Parathyroid adenoma (tissue), 2 donors: ENCODE measurements around the gene DEPDC4.

ENCODE experiments used
- H2AFZ ChIP-seq: fragments of 300-600 bp; sonication (generic); one replicate; pipeline ENCODE4 v1.7.0; 2017; ENCODE audit warnings: antibody characterized with exemption, mild to moderate bottlenecking
- H3K27ac ChIP-seq: fragments of 300-600 bp; sonication (generic); one replicate; pipeline ENCODE4 v1.7.0; 2017
- H3K27me3 ChIP-seq: fragments of 300-600 bp; sonication (generic); one replicate; pipeline ENCODE4 v1.7.0; 2017; ENCODE audit warnings: low read length; ENCODE audit not compliant: control insufficient read depth, insufficient read depth
- H3K36me3 ChIP-seq: fragments of 300-600 bp; sonication (generic); one replicate; pipeline ENCODE4 v1.7.0; 2017; ENCODE audit warnings: low read length; ENCODE audit not compliant: control insufficient read depth, insufficient read depth
- H3K4me1 ChIP-seq: fragments of 300-600 bp; sonication (generic); one replicate; pipeline ENCODE4 v1.7.0; 2017; ENCODE audit warnings: control low read depth
- H3K4me2 ChIP-seq: fragments of 300-600 bp; sonication (generic); one replicate; pipeline ENCODE4 v1.7.0; 2017; ENCODE audit warnings: low read length
- H3K4me3 ChIP-seq: fragments of 300-600 bp; sonication (generic); one replicate; pipeline ENCODE4 v1.7.0; 2017; ENCODE audit warnings: low read depth, low read length
- H3K79me2 ChIP-seq: fragments of 300-600 bp; sonication (generic); one replicate; pipeline ENCODE4 v1.7.0; 2017; ENCODE audit warnings: control low read depth
- H3K9ac ChIP-seq: fragments of 300-600 bp; sonication (generic); one replicate; pipeline ENCODE4 v1.7.0; 2017; ENCODE audit warnings: mild to moderate bottlenecking
- H3K9me3 ChIP-seq: fragments of 300-600 bp; sonication (generic); one replicate; pipeline ENCODE4 v1.7.0; 2017; ENCODE audit warnings: low read length; ENCODE audit not compliant: control insufficient read depth
- TF ChIP-seq, protein P1 (sequence below): fragments of 300-600 bp; sonication (generic); IDR thresholded peaks from one replicate; pipeline ENCODE4 v1.7.0; 2017; ENCODE audit warnings: antibody characterized with exemption, mild to moderate bottlenecking
- donor health status: primary hyperparathyroidism.

Gene DEPDC4

DNA sequence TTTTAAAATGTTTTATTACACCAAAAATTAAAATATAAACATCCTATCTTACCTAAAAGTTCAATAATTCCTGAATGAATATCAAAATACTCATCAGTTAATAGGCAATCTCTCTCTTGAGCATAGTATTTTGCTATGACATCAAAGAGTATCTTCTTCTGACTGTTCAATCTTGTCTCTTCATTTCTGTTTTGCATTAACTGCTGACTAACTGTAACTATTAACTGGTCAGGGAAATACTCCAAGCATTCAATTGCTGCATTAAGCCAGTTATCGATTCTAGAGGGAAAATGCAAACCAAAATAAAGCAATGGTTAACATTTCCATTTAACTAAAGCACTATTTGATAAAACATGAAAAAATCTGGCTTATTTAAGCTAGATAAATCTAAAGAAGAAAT is 13.4 kb downstream of the DEPDC4 start:
- Histone ChIP-seq H3K4me1 (no peaks in the 10 kb centered on the region), H3K9ac (no peak overlapping the region), H3K79me2 (no peaks in the 10 kb centered on the region), H3K36me3 (no peaks in the 10 kb centered on the region), H3K4me3 (no peak overlapping the region), H3K27me3 (no peaks in the 10 kb centered on the region), H3K27ac (no peak overlapping the region), H3K4me2 (no peak overlapping the region), H2AFZ (no peak overlapping the region), H3K9me3 (no peaks in the 10 kb centered on the region)
- TF ChIP-seq, protein P1, sequence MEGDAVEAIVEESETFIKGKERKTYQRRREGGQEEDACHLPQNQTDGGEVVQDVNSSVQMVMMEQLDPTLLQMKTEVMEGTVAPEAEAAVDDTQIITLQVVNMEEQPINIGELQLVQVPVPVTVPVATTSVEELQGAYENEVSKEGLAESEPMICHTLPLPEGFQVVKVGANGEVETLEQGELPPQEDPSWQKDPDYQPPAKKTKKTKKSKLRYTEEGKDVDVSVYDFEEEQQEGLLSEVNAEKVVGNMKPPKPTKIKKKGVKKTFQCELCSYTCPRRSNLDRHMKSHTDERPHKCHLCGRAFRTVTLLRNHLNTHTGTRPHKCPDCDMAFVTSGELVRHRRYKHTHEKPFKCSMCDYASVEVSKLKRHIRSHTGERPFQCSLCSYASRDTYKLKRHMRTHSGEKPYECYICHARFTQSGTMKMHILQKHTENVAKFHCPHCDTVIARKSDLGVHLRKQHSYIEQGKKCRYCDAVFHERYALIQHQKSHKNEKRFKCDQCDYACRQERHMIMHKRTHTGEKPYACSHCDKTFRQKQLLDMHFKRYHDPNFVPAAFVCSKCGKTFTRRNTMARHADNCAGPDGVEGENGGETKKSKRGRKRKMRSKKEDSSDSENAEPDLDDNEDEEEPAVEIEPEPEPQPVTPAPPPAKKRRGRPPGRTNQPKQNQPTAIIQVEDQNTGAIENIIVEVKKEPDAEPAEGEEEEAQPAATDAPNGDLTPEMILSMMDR, result no peak

DNA sequence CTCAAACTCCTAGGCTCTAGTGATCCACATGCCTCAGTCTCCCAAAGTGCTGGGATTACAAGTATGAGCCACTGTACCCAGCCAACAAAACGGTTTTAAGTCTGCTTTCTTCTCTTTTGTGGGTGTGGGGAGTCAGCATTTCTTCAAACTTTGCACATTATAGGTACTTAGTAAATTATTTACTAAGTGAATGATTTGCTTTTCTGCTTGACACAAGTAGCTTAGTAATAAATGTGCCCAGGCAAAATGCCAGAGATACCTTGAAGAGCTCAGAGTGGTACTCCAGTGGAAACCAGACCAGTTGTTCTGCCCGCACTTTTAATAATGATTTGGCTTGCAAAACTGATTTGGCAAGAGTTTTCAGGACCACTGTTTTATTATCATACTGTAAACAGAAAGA is 15.0 kb downstream of the DEPDC4 start:
- no peak overlapping the region for H3K4me3 ChIP-seq
- H3K27me3 ChIP-seq, result no peaks in the 10 kb centered on the region
- H3K4me1 ChIP-seq, result no peaks in the 10 kb centered on the region
- no peaks in the 10 kb centered on the region for H3K9me3 ChIP-seq
- H3K36me3 ChIP-seq, result no peaks in the 10 kb centered on the region
- TF ChIP-seq, protein P1, result no peak
- no peak overlapping the region for H2AFZ ChIP-seq
- no peak overlapping the region for H3K9ac ChIP-seq
- H3K4me2 ChIP-seq, result no peak overlapping the region
- H3K27ac ChIP-seq, result no peak overlapping the region
- no peaks in the 10 kb centered on the region for H3K79me2 ChIP-seq

DNA sequence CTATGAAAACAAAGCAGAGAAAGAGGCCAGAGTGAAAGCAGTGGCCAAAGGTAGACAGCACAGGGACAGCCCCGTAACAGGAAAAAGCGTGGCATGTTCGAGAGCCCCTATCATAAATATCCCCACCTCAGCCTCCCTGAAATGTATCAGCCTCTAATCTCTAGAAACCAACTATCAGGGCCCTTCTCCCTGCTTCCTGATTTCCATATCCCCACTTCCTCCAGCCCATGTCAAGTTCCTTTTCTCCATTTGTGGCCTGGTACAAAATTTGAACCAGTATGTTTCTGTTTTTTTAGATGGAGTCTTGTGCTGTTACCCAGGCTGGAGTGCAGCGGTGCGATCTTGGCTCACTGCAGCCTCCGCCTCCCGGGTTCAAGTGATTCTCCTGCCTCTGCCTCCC is 16.9 kb downstream of the DEPDC4 start:
- Histone ChIP-seq H3K79me2 (no peaks in the 10 kb centered on the region), H3K27ac (no peak overlapping the region), H3K9me3 (no peaks in the 10 kb centered on the region), H3K4me2 (no peak overlapping the region), H3K9ac (no peak overlapping the region), H3K27me3 (no peaks in the 10 kb centered on the region), H3K4me1 (no peaks in the 10 kb centered on the region), H2AFZ (no peak overlapping the region), H3K4me3 (no peak overlapping the region), H3K36me3 (no peaks in the 10 kb centered on the region)
- TF ChIP-seq, protein P1, result no peak

DNA sequence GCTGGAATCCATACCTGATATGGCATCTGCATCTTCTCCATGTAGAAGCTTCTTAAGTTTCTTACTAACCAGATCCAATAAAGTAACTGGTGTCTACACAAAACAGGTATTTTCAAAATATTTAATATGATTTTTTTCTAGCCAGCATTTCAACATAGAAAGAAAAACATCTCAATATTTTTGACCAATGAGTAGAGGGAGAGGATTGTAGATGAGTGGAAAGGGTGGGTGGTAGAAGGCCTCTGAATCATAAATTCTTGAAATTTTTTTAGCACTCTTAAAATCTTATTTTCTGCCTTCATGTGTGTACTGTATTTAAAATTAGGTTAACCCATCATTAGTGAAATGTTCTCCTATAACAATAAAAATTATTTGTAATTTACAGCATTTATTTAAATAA is 18.0 kb downstream of the DEPDC4 start:
- no peaks in the 10 kb centered on the region for H3K9me3 ChIP-seq
- no peaks in the 10 kb centered on the region for H3K4me1 ChIP-seq
- no peaks in the 10 kb centered on the region for H3K79me2 ChIP-seq
- H3K9ac ChIP-seq, result no peak overlapping the region
- H3K4me3 ChIP-seq, result no peak overlapping the region
- TF ChIP-seq, protein P1, result no peak
- no peak overlapping the region for H3K4me2 ChIP-seq
- no peaks in the 10 kb centered on the region for H3K36me3 ChIP-seq
- H2AFZ ChIP-seq, result no peak overlapping the region
- no peak overlapping the region for H3K27ac ChIP-seq
- no peaks in the 10 kb centered on the region for H3K27me3 ChIP-seq

DNA sequence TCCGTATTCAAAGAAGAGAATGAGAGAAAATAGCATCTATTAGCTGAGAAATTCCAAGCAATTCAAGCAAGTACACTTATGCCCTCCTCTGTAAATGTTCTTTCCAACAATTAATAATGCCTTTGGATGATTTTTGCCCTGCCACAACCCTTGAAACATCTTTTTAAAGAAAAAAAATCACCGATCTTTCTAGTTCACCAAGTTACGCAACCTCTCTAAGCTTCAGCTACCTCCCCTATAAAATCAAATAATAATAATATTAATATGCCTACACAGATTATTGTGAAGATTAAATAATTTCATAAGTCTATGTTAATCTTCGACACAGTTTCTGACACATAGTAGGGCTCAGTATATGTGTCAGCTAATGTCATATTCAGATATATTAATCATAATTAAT is 19.1 kb downstream of the DEPDC4 start:
- Histone ChIP-seq H3K27ac (no peak overlapping the region), H3K9ac (no peak overlapping the region)
- TF ChIP-seq, protein P1, result no peak

More for the DNA sequence above, 19.1 kb downstream of the DEPDC4 start:
- no peaks in the 10 kb centered on the region for H3K4me1 ChIP-seq
- no peaks in the 10 kb centered on the region for H3K9me3 ChIP-seq
- H3K4me3 ChIP-seq, result no peak overlapping the region
- no peaks in the 10 kb centered on the region for H3K79me2 ChIP-seq
- H2AFZ ChIP-seq, result no peak overlapping the region
- no peaks in the 10 kb centered on the region for H3K27me3 ChIP-seq
- H3K36me3 ChIP-seq, result no peaks in the 10 kb centered on the region
- H3K4me2 ChIP-seq, result no peak overlapping the region
